Type B pancreatic cell (in vitro differentiated cells): ENCODE measurements around the gene BECN2. TPM values are rescaled to one million over a fixed set of nuclear protein-coding genes. Genes with fewer than 3 reads are reported as not detected.

ENCODE experiments used
- DNase-seq: peaks from one replicate; pipeline ENCODE4 v3.0.0; 2021; ENCODE audit warnings: mixed read lengths; ENCODE audit not compliant: unreplicated experiment; ENCODE audit errors: extremely low spot score
- H3K27ac Mint-ChIP-seq: 2 replicates; pipeline ENCODE4 v1.8.0; 2021; ENCODE audit warnings: mild to moderate bottlenecking, mixed read lengths
- H3K27me3 Mint-ChIP-seq: 2 replicates; pipeline ENCODE4 v1.8.0; 2021; ENCODE audit warnings: mixed read lengths
- H3K36me3 Mint-ChIP-seq: 2 replicates; pipeline ENCODE4 v1.8.0; 2021; ENCODE audit warnings: mixed read lengths
- H3K4me1 Mint-ChIP-seq: one replicate; pipeline ENCODE4 v1.8.0; 2021; ENCODE audit warnings: mixed read lengths; ENCODE audit not compliant: unreplicated experiment
- H3K4me3 Mint-ChIP-seq: 2 replicates; pipeline ENCODE4 v1.8.0; 2021; ENCODE audit warnings: mild to moderate bottlenecking, mixed read lengths
- H3K9me3 Mint-ChIP-seq: 2 replicates; pipeline ENCODE4 v1.8.0; 2021; ENCODE audit warnings: mixed read lengths
- CTCF ChIP-seq: fragments of 200-600 bp; sonication (generic); conservative IDR thresholded peaks from 2 replicates; pipeline ENCODE4 v1.5.0; 2021; ENCODE audit warnings: antibody characterized with exemption, mild to moderate bottlenecking
- long read RNA-seq: library from polyadenylated mRNA; unstranded; transcript quantifications from one replicate; pipeline ENCODE4 v2.0.0, GENCODE V29; 2020
- total RNA-seq: library from RNA; stranded (reverse); gene quantifications from 2 replicates; pipeline ENCODE4 v1.2.1, GENCODE V29; 2021; ENCODE audit warnings: low replicate concordance

Gene BECN2
- not detected in 2 replicates for total RNA-seq
- long read RNA-seq, result 0 reads

- Mint-ChIP-seq H3K9me3 (no peaks in the 10 kb centered on the region), H3K27ac (no peak within 1 kb of the TSS), H3K4me3 (no peak within 1 kb of the TSS), H3K27me3 (no peaks in the 10 kb centered on the region), H3K36me3 (no peaks in the 10 kb centered on the region), H3K4me1 (no peaks in the 10 kb centered on the region)
- no peak for TF ChIP-seq CTCF
- no peak for DNase-seq
Measured at GRCh38 chr1:241957692-241958494, at the start of gene BECN2. TSS of gene BECN2 (plus strand) at chr1:241957767. CDS start at chr1:241957767, 0 bp downstream.

GRCh38 chr1:241916196-241916595 lies 41.4 kb upstream of the BECN2 start:
- no peak for TF ChIP-seq CTCF
- H3K36me3 Mint-ChIP-seq, result no peaks in the 10 kb centered on the region
- no peak for DNase-seq
- peaks cover 6% of the 10 kb centered on the region for H3K4me1 Mint-ChIP-seq
- no peaks in the 10 kb centered on the region for H3K27me3 Mint-ChIP-seq
- no peak overlapping the region for H3K4me3 Mint-ChIP-seq
- H3K27ac Mint-ChIP-seq, result no peak overlapping the region
- H3K9me3 Mint-ChIP-seq, result no peaks in the 10 kb centered on the region

GRCh38 chr1:241917487-241917886 lies 40.1 kb upstream of the BECN2 start:
- Mint-ChIP-seq H3K36me3 (no peaks in the 10 kb centered on the region), H3K4me3 (no peak overlapping the region), H3K9me3 (no peaks in the 10 kb centered on the region), H3K27ac (no peak overlapping the region), H3K4me1 (peaks cover 6% of the 10 kb centered on the region), H3K27me3 (no peaks in the 10 kb centered on the region)
- no peak for TF ChIP-seq CTCF
- DNase-seq, result no peak

- Mint-ChIP-seq H3K27me3 (no peaks in the 10 kb centered on the region), H3K9me3 (no peaks in the 10 kb centered on the region), H3K4me3 (no peak overlapping the region), H3K27ac (no peak overlapping the region), H3K36me3 (no peaks in the 10 kb centered on the region), H3K4me1 (peaks cover 15% of the 10 kb centered on the region)
- no peak for DNase-seq
- no peak for TF ChIP-seq CTCF
Measured at GRCh38 chr1:241918879-241919278, 38.7 kb upstream of the BECN2 start.

- Mint-ChIP-seq H3K27me3 (no peaks in the 10 kb centered on the region), H3K4me1 (peaks cover 14% of the 10 kb centered on the region), H3K9me3 (no peaks in the 10 kb centered on the region), H3K4me3 (no peak overlapping the region), H3K27ac (no peak overlapping the region), H3K36me3 (no peaks in the 10 kb centered on the region)
- no peak for DNase-seq
- no peak for TF ChIP-seq CTCF
Measured at GRCh38 chr1:241924080-241924808, 33.3 kb upstream of the BECN2 start.
